Measurements from ENCODE around the gene C19orf53.

GRCh38 chr19:13747098-13747453 is 27.2 kb upstream of the C19orf53 start:
- TF ChIP-seq EZH2 (IDR thresholded peaks at IDR 0.05; ENCODE audit: low read length, missing control alignments) (no peak), CTCF (conservative IDR thresholded peaks at IDR 0.05 in 1 of 2, IDR thresholded peaks at IDR 0.05 in 1 of 2; ENCODE audit: low read depth in 1 of 2, low read length in 2 of 2) (no peak)

Data from fibroblast of lung (primary cell).